ENCODE results near the gene MBOAT2.

Gene MBOAT2

DNA sequence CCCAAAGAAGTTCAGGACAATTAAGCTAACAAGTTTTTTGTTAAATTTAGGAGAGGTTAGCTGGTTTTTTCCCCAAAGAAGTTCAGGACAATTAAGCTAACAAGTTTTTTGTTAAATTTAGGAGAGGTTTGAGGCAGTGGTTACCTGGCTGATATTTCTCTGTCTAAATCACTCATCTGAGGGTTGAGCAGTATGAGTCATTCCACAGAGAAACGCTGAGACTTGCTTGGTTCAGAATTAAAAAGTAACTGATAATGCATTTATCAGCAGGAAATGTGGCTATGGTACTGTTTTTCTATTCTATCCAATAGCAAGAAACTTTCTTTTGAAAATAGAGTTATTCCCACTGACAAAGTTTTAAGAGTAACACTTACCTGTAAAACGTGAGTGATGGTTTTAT is 143.2 kb downstream of the MBOAT2 start:
- DNase-seq = no peak

DNA sequence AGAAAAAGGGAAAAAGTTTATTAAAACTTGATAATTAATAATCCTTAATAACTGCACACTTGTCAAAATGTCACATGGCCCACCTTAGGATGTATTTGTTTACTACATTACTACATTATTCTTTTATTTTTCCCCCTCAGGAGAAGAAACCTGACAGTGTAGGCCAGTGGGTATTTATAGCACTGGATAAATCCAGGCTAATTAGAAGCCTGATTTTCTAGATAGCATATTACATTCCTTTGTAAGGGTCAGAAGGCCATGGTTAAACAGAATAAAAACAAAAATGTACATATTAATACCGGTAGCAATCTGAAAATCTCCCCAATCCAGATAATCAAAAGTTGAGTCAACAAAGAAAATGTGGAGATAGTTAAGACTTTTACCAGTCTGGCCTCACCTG is 144.6 kb downstream of the MBOAT2 start:
- no peak for DNase-seq

- DNase-seq = no peak
These were observed 145.2 kb downstream of the MBOAT2 start for GRCh38 chr2:8858264-8858663.

DNA sequence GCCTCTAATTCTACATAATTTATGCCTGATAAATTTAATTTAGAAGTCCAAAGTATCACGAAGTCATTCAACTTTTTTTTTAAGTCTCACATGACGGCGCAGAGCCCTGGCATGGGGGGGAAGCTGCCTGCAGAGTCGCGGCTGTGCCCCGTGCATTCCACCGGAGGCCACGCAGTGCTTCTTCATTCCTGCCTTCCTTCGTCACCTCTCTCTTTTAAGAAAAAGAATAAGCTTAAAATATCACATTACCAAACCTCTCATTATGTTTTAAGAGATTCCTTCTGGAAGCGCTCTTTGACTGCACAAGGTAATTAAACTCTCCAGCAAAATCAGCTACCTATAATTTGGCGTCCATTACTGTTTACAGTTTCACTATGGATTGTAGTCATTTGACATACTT is 145.8 kb downstream of the MBOAT2 start:
- DNase-seq = no peak

GRCh38 chr2:8856176-8856575 is 147.3 kb downstream of the MBOAT2 start:
- no peak for DNase-seq

GRCh38 chr2:8855010-8855409 is 148.5 kb downstream of the MBOAT2 start:
- no peak for DNase-seq

GRCh38 chr2:8853426-8853825 is 150.1 kb downstream of the MBOAT2 start:
- DNase-seq = no peak

DNA sequence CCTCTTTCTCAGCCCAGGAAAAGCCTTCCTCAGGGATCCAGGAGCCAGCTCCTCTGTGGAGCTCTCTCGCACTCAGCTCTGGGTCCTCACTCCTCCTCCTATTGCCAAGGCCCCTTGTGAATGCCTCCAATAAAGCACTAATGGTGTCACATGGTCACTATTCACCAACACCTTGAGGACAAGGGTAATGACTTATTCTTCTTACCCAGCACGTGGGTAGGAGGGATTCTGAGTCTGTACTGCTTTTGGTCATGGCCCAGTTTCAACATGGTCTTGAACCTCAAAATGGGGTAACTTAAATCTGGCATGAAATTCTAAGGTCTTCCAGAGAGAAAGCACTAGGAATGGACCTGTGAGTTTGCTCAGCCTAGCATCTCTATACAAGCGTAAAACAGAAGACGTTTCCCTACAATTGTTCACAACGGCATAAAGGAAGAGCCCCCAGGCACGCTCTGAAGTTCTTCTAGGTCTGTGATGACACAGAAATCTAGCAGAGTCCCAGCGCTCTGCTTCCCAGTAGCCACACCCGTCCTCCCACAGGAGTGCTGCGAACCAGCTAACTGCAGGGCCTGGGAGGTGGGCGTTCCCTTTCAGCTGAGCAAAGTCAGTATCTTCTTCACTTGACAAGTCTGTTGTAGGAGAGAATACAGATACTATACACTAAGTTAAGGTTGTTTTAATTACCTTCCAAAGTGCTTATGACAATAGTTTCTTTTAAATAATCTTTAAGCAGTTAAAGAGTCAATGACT is 151.5 kb downstream of the MBOAT2 start:
- peak in 16 of 56 donors; percentile 2 to 51 (median 16) for DNase-seq

DNA sequence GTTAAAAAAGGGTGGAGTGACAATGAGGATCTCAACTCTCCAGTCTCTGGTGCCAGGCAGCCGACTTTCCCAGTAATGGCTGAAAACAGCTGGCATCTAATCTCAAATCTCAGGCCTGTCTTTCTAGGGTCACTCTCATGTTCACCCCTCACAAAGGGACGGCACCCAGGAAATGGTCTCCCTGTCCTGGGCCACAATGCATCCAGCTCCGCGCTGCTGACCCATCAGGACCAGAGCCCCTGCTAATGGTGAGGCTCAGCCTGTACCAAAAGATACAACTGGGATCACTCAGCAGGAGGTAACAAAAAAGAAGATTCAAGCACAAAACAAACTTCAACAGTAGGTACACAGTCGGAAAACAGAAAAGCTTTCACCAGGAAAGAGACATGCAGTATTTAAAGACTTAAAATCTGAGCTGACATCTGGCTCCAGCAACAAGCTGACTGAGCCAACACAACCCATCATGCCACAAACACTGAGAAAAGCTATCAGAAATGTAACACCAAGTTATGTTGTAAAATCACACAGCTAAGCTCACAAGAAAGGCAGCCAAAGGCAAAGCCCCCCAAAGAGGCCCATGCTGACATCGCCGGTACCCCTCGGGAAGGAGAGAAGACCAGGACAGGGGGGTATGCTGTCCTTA is 152.5 kb downstream of the MBOAT2 start:
- DNase-seq = no peak

DNA sequence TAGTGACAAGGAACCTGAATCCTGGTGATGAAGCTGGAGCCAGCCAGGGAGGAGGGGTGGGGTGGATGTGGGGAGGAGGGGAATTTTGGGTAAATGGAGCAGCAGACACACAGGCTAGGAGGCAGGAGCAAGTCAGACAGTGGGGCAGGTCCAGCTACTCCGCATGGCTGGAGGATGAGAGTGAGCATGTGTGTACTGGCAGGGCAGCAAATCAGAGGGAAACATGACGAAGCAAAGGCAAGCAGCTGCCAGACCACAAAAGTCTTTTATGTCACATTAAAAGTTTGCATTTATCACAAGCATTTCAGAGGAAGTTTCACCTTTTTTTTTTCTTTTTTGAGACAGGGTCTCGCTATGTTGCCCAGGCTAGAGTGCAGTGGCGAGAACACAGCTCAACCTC is 154.2 kb downstream of the MBOAT2 start:
- no peak for DNase-seq

- no peak for DNase-seq
These were observed 155.0 kb downstream of the MBOAT2 start for GRCh38 chr2:8848328-8849100.

DNA sequence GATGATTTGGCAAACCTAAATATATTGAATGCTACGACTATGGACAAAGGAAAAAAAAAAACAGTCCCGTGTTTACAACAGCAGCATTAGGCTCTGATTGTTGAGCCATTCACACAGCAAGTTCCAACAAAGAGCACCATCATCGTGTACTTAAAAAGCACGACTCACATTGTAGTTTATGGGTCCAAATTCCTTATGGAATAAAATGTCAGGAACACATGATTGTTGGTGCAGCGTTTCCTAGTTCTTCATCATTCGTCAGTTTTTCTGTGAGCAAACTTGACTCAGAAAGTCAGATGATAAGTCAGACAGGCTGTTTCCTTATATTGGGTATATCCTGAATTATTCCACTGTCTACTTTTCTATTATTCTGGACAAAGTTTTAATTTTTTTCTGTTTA is 156.1 kb downstream of the MBOAT2 start:
- no peak for DNase-seq

DNA sequence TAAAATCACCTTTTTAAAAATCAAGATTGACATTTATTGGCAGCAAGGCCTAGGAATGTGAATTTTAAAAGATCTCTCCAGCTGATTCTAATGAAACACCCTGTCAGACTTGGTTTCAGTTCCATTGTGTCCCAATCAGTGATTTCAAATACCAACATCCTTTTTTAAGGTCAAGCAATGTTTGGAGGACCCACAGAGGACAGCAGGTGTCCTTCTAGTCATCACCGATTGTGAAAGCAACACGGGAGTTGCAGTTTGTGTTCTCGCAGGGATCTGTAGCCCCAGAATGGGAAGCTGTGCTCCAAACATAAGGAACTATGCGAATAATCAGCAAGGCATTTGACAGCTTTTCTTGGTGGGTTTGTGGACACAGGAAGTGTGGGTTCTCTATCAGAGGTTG is 161.6 kb downstream of the MBOAT2 start:
- no peak for DNase-seq

GRCh38 chr2:8840475-8841091 is 162.9 kb downstream of the MBOAT2 start:
- DNase-seq = no peak

GRCh38 chr2:8839189-8839965 is 164.1 kb downstream of the MBOAT2 start:
- DNase-seq = no peak

DNA sequence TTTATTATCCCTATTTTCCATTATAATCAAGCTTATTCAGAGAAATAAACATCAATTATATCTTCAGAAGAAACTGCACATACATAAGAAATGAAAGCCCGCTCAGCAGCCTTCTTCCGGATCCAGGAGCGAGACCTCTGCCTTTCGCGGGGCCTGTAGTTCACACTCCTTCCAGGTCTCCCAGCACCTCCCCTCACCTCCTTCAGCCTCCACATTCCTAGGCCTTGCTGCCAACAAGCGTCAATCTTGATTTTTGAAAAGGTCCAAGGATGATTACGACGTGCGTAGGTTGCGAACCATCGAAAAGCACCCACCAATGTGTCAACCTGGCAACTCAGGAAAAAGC is 165.7 kb downstream of the MBOAT2 start:
- peak in 2 of 56 donors; percentile 47 to 50 for DNase-seq

- peak in 55 of 56 donors; percentile 48 to 92 (median 79) for DNase-seq
These were observed 166.3 kb downstream of the MBOAT2 start, which contains the start of gene KIDINS220 for GRCh38 chr2:8836971-8837794. Gene KIDINS220, minus strand, starts transcription at chr2:8837613. Its CDS starts 10,520 bp downstream, at chr2:8827093.

DNA sequence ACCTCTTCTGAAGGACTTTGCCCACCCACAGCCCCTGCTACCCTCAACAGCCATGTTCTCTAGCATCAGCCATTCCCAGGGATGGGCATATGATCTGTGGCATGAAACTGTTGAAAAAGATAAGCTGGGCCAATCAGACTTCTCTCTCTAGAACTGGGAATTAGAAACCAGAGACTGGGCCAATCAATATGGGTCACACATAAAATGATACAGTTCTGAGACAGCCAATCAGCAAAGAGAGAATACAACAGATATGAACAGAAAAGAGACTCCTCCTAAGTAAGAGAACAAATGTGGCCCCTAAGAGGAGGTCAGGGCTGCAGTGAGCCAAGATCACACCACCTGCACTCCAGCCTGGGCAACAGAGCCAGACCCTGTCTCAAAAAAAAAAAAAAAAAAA is 168.2 kb downstream of the MBOAT2 start:
- DNase-seq = no peak

- DNase-seq = no peak
These were observed 169.6 kb downstream of the MBOAT2 start for GRCh38 chr2:8833853-8834252.

GRCh38 chr2:8831516-8831915 is 172.0 kb downstream of the MBOAT2 start:
- DNase-seq = no peak
